H1 (cell line): Measurements from ENCODE around the gene CHST12.

Experiments used
- BCL11A ChIP-seq, 2 experiments: IDR thresholded peaks; one replicate each; pipeline ENCODE4 v1.6.1; 2011; ENCODE audit warnings: low read depth in 2 of 2, low read length in 2 of 2, mild to moderate bottlenecking in 2 of 2
- CEBPB ChIP-seq: IDR thresholded peaks from 2 replicates; pipeline ENCODE4 v1.6.1; 2012; ENCODE audit warnings: low read depth, low read length
- CHD2 ChIP-seq: IDR thresholded peaks from 2 replicates; pipeline ENCODE4 v1.6.1; 2012; ENCODE audit warnings: low read length, improper control_type of control experiment
- CTCF ChIP-seq, 3 experiments: IDR thresholded peaks; 1 replicate in 2 of 3; 2 replicates in 1 of 3; pipeline versions ENCODE4 v1.5.1 to v1.6.1; 2011; ENCODE audit warnings: low read length in 3 of 3, mild to moderate bottlenecking in 3 of 3, inconsistent platforms in 2 of 3, low read depth in 1 of 3, moderate library complexity in 1 of 3; ENCODE audit not compliant: insufficient read depth in 1 of 3; ENCODE audit errors: control extremely low read depth in 1 of 3
- POLR2A ChIP-seq, 2 experiments: IDR thresholded peaks; 1 replicate in 1 of 2; 2 replicates in 1 of 2; pipeline ENCODE4 v1.6.1; 2011; ENCODE audit warnings: low read depth in 2 of 2, low read length in 2 of 2, mild to moderate bottlenecking in 2 of 2; ENCODE audit errors: control extremely low read depth in 1 of 2
- POLR2AphosphoS5 ChIP-seq: IDR thresholded peaks from 2 replicates; pipeline ENCODE4 v1.6.1; 2011; ENCODE audit warnings: low read depth, low read length
- RFX5 ChIP-seq: IDR thresholded peaks from 2 replicates; pipeline ENCODE4 v1.6.1; 2011; ENCODE audit warnings: low read depth, low read length, improper control_type of control experiment, borderline replicate concordance
- YY1 ChIP-seq: IDR thresholded peaks from 2 replicates; pipeline ENCODE4 v1.6.1; 2011; ENCODE audit warnings: low read depth, mild to moderate bottlenecking, low read length

GRCh38 chr7:2403718-2404648, 572 bp downstream of the CHST12 start:
- TF ChIP-seq CTCF (IDR thresholded peaks at IDR 0.05; ENCODE audit: control extremely low read depth in 1 of 3, insufficient read depth in 1 of 3, low read depth in 1 of 3, low read length in 3 of 3) (peak in 2 of 3 experiments; percentile 5 to 14; a peak in 1 of 4 replicates), CEBPB (no peak), BCL11A (IDR thresholded peaks at IDR 0.05; ENCODE audit: low read depth in 2 of 2, low read length in 2 of 2) (no peak), YY1 (no peak), POLR2A (IDR thresholded peaks at IDR 0.05; ENCODE audit: control extremely low read depth in 1 of 2, low read depth in 2 of 2, low read length in 2 of 2) (no peak), CHD2 (no peak), RFX5 (no peak), POLR2AphosphoS5 (no peak)
